Measurements from ENCODE around the gene TOGARAM1.
"Not testable (repeated sequence)": the region's sequence is repeated elsewhere in the genome, so short reads cannot be mapped to it uniquely, and the experiment has no call there.

Gene TOGARAM1

GRCh38 chr14:45044638-45045037, 82.6 kb downstream of the TOGARAM1 start:
- DNase-seq (ENCODE audit: low read depth): no peak

- no peak for DNase-seq (ENCODE audit: low read depth)
Measured at GRCh38 chr14:45048385-45048784, 86.4 kb downstream of the TOGARAM1 start.

- no peak for DNase-seq (ENCODE audit: low read depth)
Measured at GRCh38 chr14:45051180-45051579, 89.2 kb downstream of the TOGARAM1 start.

- DNase-seq (ENCODE audit: low read depth): no peak
Measured at GRCh38 chr14:45051896-45052295, 89.9 kb downstream of the TOGARAM1 start.

- DNase-seq (ENCODE audit: low read depth): no peak
Measured at GRCh38 chr14:45057349-45057748, 95.4 kb downstream of the TOGARAM1 start.

GRCh38 chr14:45057881-45058364, 95.9 kb downstream of the TOGARAM1 start:
- no peak for DNase-seq (ENCODE audit: low read depth)

GRCh38 chr14:45060551-45060950, 98.6 kb downstream of the TOGARAM1 start:
- DNase-seq (ENCODE audit: low read depth): no peak

GRCh38 chr14:45065540-45065939, 103.5 kb downstream of the TOGARAM1 start:
- DNase-seq (ENCODE audit: low read depth): no peak

- DNase-seq (ENCODE audit: low read depth): no peak
Measured at GRCh38 chr14:45065956-45066355, 104.0 kb downstream of the TOGARAM1 start.

GRCh38 chr14:45066667-45067066, 104.7 kb downstream of the TOGARAM1 start:
- no peak for DNase-seq (ENCODE audit: low read depth)

GRCh38 chr14:45068396-45068795, 106.4 kb downstream of the TOGARAM1 start:
- DNase-seq (ENCODE audit: low read depth): no peak

GRCh38 chr14:45070215-45070614, 108.2 kb downstream of the TOGARAM1 start:
- DNase-seq (ENCODE audit: low read depth): no peak

- no peak for DNase-seq (ENCODE audit: low read depth)
Measured at GRCh38 chr14:45072126-45072525, 110.1 kb downstream of the TOGARAM1 start.

- no peak for DNase-seq (ENCODE audit: low read depth)
Measured at GRCh38 chr14:45073231-45073879, 111.4 kb downstream of the TOGARAM1 start.

GRCh38 chr14:45078323-45078722, 116.3 kb downstream of the TOGARAM1 start:
- no peak for DNase-seq (ENCODE audit: low read depth)

- not testable (repeated sequence) for DNase-seq (ENCODE audit: low read depth)
Measured at GRCh38 chr14:45080416-45080968, 118.5 kb downstream of the TOGARAM1 start.

GRCh38 chr14:45081096-45081495, 119.1 kb downstream of the TOGARAM1 start:
- DNase-seq (ENCODE audit: low read depth): not testable (repeated sequence)

- DNase-seq (ENCODE audit: low read depth): no peak
Measured at GRCh38 chr14:45082420-45082819, 120.4 kb downstream of the TOGARAM1 start.

GRCh38 chr14:45083617-45083975, 121.6 kb downstream of the TOGARAM1 start:
- DNase-seq (ENCODE audit: low read depth): no peak

GRCh38 chr14:45083976-45084722, 122.2 kb downstream of the TOGARAM1 start, which contains the start of gene PRPF39:
Gene PRPF39, plus strand, starts transcription at chr14:45084116. Its CDS starts 11,124 bp downstream, at chr14:45095240.
- DNase-seq (ENCODE audit: low read depth): peak; percentile 95

GRCh38 chr14:45084946-45085346, 123.0 kb downstream of the TOGARAM1 start:
- DNase-seq (ENCODE audit: low read depth): no peak

- DNase-seq (ENCODE audit: low read depth): no peak
Measured at GRCh38 chr14:45089813-45090212, 127.8 kb downstream of the TOGARAM1 start.

GRCh38 chr14:45091710-45092109, 129.7 kb downstream of the TOGARAM1 start:
- no peak for DNase-seq (ENCODE audit: low read depth)
